ACC112 (cell line): ENCODE measurements around the gene CADM2.

Source experiments
- H2AFZ ChIP-seq: fragments of 200-600 bp; sonication (generic); one replicate; pipeline ENCODE4 v1.6.0; 2017; ENCODE audit warnings: antibody characterized with exemption, low read length; ENCODE audit not compliant: unreplicated experiment
- H3K27ac ChIP-seq: fragments of 200-600 bp; sonication (generic); 2 replicates; pipeline ENCODE4 v1.5.1; 2014; ENCODE audit warnings: low read depth, mild to moderate bottlenecking, antibody characterized with exemption, low read length, moderate library complexity
- H3K27me3 ChIP-seq: fragments of 200-600 bp; sonication (generic); 2 replicates; pipeline ENCODE4 v1.6.1; 2014; ENCODE audit warnings: mild to moderate bottlenecking, antibody characterized with exemption, low read length, moderate library complexity, mixed read lengths; ENCODE audit not compliant: insufficient read depth
- H3K36me3 ChIP-seq: fragments of 200-600 bp; sonication (generic); 2 replicates; pipeline ENCODE4 v1.6.1; 2016; ENCODE audit warnings: mild to moderate bottlenecking, antibody characterized with exemption, low read length, moderate library complexity, mixed read lengths; ENCODE audit not compliant: insufficient read depth
- H3K4me1 ChIP-seq: fragments of 200-600 bp; sonication (generic); one replicate; pipeline ENCODE4 v1.6.1; 2016; ENCODE audit warnings: low read length, mixed read lengths; ENCODE audit not compliant: insufficient read depth, unreplicated experiment, control insufficient read depth
- H3K4me3 ChIP-seq: fragments of 200-600 bp; sonication (generic); 2 replicates; pipeline ENCODE4 v1.5.1; 2014; ENCODE audit warnings: mild to moderate bottlenecking, low read depth, low read length
- H3K79me2 ChIP-seq: fragments of 200-600 bp; sonication (generic); one replicate; pipeline ENCODE4 v1.6.0; 2016; ENCODE audit warnings: low read length; ENCODE audit not compliant: control insufficient read depth, unreplicated experiment, insufficient read depth

The CADM2 gene

GRCh38 chr3:85364296-85364909 is 405.6 kb downstream of the CADM2 start:
- H2AFZ ChIP-seq = no peak overlapping the region

GRCh38 chr3:85370341-85370740 is 411.6 kb downstream of the CADM2 start:
- no peaks in the 10 kb centered on the region for H3K36me3 ChIP-seq
- no peak overlapping the region for H2AFZ ChIP-seq
- H3K4me1 ChIP-seq = no peaks in the 10 kb centered on the region
- H3K27me3 ChIP-seq = no peaks in the 10 kb centered on the region
- no peaks in the 10 kb centered on the region for H3K79me2 ChIP-seq
- no peak overlapping the region for H3K27ac ChIP-seq
- H3K4me3 ChIP-seq = no peak overlapping the region

More at GRCh38 chr3:85364296-85364909, 405.6 kb downstream of the CADM2 start:
- Histone ChIP-seq H3K27ac (no peak overlapping the region), H3K4me3 (no peak overlapping the region), H3K27me3 (no peaks in the 10 kb centered on the region), H3K79me2 (no peaks in the 10 kb centered on the region), H3K4me1 (no peaks in the 10 kb centered on the region), H3K36me3 (no peaks in the 10 kb centered on the region)

GRCh38 chr3:85376131-85376530 is 417.3 kb downstream of the CADM2 start:
- Histone ChIP-seq H3K79me2 (no peaks in the 10 kb centered on the region), H2AFZ (no peak overlapping the region), H3K27me3 (no peaks in the 10 kb centered on the region), H3K4me1 (no peaks in the 10 kb centered on the region), H3K4me3 (no peak overlapping the region), H3K36me3 (no peaks in the 10 kb centered on the region), H3K27ac (no peak overlapping the region)

GRCh38 chr3:85377115-85377514 is 418.3 kb downstream of the CADM2 start:
- H3K27me3 ChIP-seq = no peaks in the 10 kb centered on the region
- H3K79me2 ChIP-seq = no peaks in the 10 kb centered on the region
- no peaks in the 10 kb centered on the region for H3K4me1 ChIP-seq
- H2AFZ ChIP-seq = no peak overlapping the region
- H3K36me3 ChIP-seq = no peaks in the 10 kb centered on the region
- no peak overlapping the region for H3K4me3 ChIP-seq
- no peak overlapping the region for H3K27ac ChIP-seq

- peaks cover 4% of the 10 kb centered on the region; the same call in 1 of the 2 replicates for H3K27me3 ChIP-seq
- no peak overlapping the region for H3K27ac ChIP-seq
- H3K36me3 ChIP-seq = no peaks in the 10 kb centered on the region
- no peaks in the 10 kb centered on the region for H3K4me1 ChIP-seq
- H3K79me2 ChIP-seq = no peaks in the 10 kb centered on the region
- no peak overlapping the region for H3K4me3 ChIP-seq
- no peak overlapping the region for H2AFZ ChIP-seq
These were observed 425.6 kb downstream of the CADM2 start for GRCh38 chr3:85384372-85384771.

- Histone ChIP-seq H2AFZ (no peak overlapping the region), H3K27ac (no peak overlapping the region), H3K36me3 (no peaks in the 10 kb centered on the region), H3K27me3 (peaks cover 4% of the 10 kb centered on the region; the same call in 1 of the 2 replicates), H3K79me2 (no peaks in the 10 kb centered on the region), H3K4me1 (no peaks in the 10 kb centered on the region), H3K4me3 (no peak overlapping the region)
These were observed 429.2 kb downstream of the CADM2 start for GRCh38 chr3:85387913-85388505.

GRCh38 chr3:85394424-85394823 is 435.6 kb downstream of the CADM2 start:
- H3K27me3 ChIP-seq = no peaks in the 10 kb centered on the region
- no peaks in the 10 kb centered on the region for H3K79me2 ChIP-seq
- no peak overlapping the region for H3K4me3 ChIP-seq
- no peak overlapping the region for H3K27ac ChIP-seq
- no peaks in the 10 kb centered on the region for H3K36me3 ChIP-seq
- H2AFZ ChIP-seq = no peak overlapping the region
- H3K4me1 ChIP-seq = no peaks in the 10 kb centered on the region

- Histone ChIP-seq H3K27ac (no peak overlapping the region), H3K4me1 (no peaks in the 10 kb centered on the region), H3K36me3 (no peaks in the 10 kb centered on the region), H2AFZ (no peak overlapping the region), H3K27me3 (no peaks in the 10 kb centered on the region), H3K79me2 (no peaks in the 10 kb centered on the region), H3K4me3 (no peak overlapping the region)
These were observed 438.6 kb downstream of the CADM2 start for GRCh38 chr3:85397434-85397833.

- Histone ChIP-seq H3K79me2 (no peaks in the 10 kb centered on the region), H2AFZ (no peak overlapping the region), H3K36me3 (no peaks in the 10 kb centered on the region), H3K27me3 (no peaks in the 10 kb centered on the region), H3K27ac (no peak overlapping the region), H3K4me1 (no peaks in the 10 kb centered on the region), H3K4me3 (no peak overlapping the region)
These were observed 467.3 kb downstream of the CADM2 start for GRCh38 chr3:85426121-85426520.

- no peak overlapping the region for H2AFZ ChIP-seq
- no peaks in the 10 kb centered on the region for H3K27me3 ChIP-seq
- H3K79me2 ChIP-seq = no peaks in the 10 kb centered on the region
- no peaks in the 10 kb centered on the region for H3K4me1 ChIP-seq
- H3K36me3 ChIP-seq = no peaks in the 10 kb centered on the region
- H3K27ac ChIP-seq = no peak overlapping the region
- H3K4me3 ChIP-seq = no peak overlapping the region
These were observed 468.7 kb downstream of the CADM2 start for GRCh38 chr3:85427467-85427866.

- Histone ChIP-seq H3K79me2 (no peaks in the 10 kb centered on the region), H3K27ac (no peak overlapping the region), H3K4me3 (no peak overlapping the region), H3K36me3 (no peaks in the 10 kb centered on the region), H3K27me3 (no peaks in the 10 kb centered on the region), H2AFZ (no peak overlapping the region), H3K4me1 (no peaks in the 10 kb centered on the region)
These were observed 473.3 kb downstream of the CADM2 start for GRCh38 chr3:85432081-85432480.
